Sigmoid colon (tissue), 7 donors: ENCODE measurements around the gene ELMO1. TPM values are rescaled to one million over a fixed set of nuclear protein-coding genes. Genes with fewer than 3 reads are reported as not detected.

Experiments
- DNase-seq: peaks from one replicate; pipeline ENCODE4 v3.0.0-alpha.2; 2019
- H3K27ac ChIP-seq, 4 donors: fragments of 200-600 bp; sonication (generic); one replicate each; pipeline ENCODE4 v1.5.1; 2016 to 2019; ENCODE audit warnings: mild to moderate bottlenecking in 1 of 4
- H3K27me3 ChIP-seq, 3 donors: fragments of 200-600 bp; sonication (generic); one replicate each; pipeline ENCODE4 v1.5.1; 2019; ENCODE audit warnings: mild to moderate bottlenecking in 1 of 3
- H3K36me3 ChIP-seq, 4 donors: fragments of 200-600 bp; sonication (generic); one replicate each; pipeline ENCODE4 v1.5.1; 2016 to 2019
- H3K4me1 ChIP-seq, 4 donors: fragments of 200-600 bp; sonication (generic); one replicate each; pipeline ENCODE4 v1.5.1; 2017 to 2019
- H3K4me3 ChIP-seq, 4 donors: fragments of 200-600 bp; sonication (generic); one replicate each; pipeline ENCODE4 v1.5.1; 2017 to 2019; ENCODE audit warnings: mild to moderate bottlenecking in 2 of 4, moderate library complexity in 1 of 4
- H3K9me3 ChIP-seq, 4 donors: fragments of 200-600 bp in 3 of 4; sonication (generic) in 3 of 4; one replicate each; pipeline versions ENCODE4 v1.5.1 to v1.6.1; 2013 to 2019
- EP300 ChIP-seq, 4 donors: sonication (generic); formaldehyde crosslinking; IDR thresholded peaks; one replicate each; pipeline ENCODE4 v1.6.1; 2017; ENCODE audit warnings: antibody characterized with exemption in 4 of 4
- POLR2A ChIP-seq, 2 donors: fragments of 450-650 bp; IDR thresholded peaks; one replicate each; pipeline ENCODE4 v1.6.1; 2016; ENCODE audit warnings: antibody characterized with exemption in 2 of 2, mild to moderate bottlenecking in 2 of 2, moderate library complexity in 2 of 2
- POLR2AphosphoS5 ChIP-seq, 4 donors: sonication (generic); formaldehyde crosslinking; IDR thresholded peaks; one replicate each; pipeline ENCODE4 v1.6.1; 2017; ENCODE audit warnings: antibody characterized with exemption in 4 of 4
- WGBS, 2 donors: extraction: QIAGEN DNeasy Blood & Tissue Kit; methylation state at CpG; one replicate each; pipeline ENCODE4 v1.1.7; 2013; 5-methylcytosine and 5-hydroxymethylcytosine counted together
- intact Hi-C: fragments of 100-400 bp; cut with DNase I; formaldehyde crosslinking; loops from one replicate; pipeline ENCODE4 v1.15.1; 2023
- polyA plus RNA-seq, 3 donors: library from polyadenylated mRNA; stranded (reverse); fragments of 200-250 nt; gene quantifications; one replicate each; pipeline ENCODE4 v1.2.3, GENCODE V29; 2013
- total RNA-seq, 4 donors: library from RNA; depleted of rRNA; stranded (reverse); fragments of >200 nt; gene quantifications; one replicate each; pipeline ENCODE4 v1.1.0, GENCODE V29; 2016
- TF ChIP-seq, protein P1 (sequence below), 4 experiments: fragments of 450-650 bp in 3 of 4; fragments of 200-600 bp in 1 of 4; IDR thresholded peaks; one replicate each; pipeline ENCODE4 v1.5.1; 2016 to 2019; ENCODE audit warnings: antibody characterized with exemption in 4 of 4, mild to moderate bottlenecking in 3 of 4, moderate library complexity in 2 of 4
- donor health status: healthy with polysubstance abuse.
- donor health status: Bipolar disorder and iron deficiency.
- donor health status: healthy.

ELMO1 gene
- total and polyA plus RNA-seq, 7 donors: 2.3 to 63.1 (median 33.9) TPM

DNA sequence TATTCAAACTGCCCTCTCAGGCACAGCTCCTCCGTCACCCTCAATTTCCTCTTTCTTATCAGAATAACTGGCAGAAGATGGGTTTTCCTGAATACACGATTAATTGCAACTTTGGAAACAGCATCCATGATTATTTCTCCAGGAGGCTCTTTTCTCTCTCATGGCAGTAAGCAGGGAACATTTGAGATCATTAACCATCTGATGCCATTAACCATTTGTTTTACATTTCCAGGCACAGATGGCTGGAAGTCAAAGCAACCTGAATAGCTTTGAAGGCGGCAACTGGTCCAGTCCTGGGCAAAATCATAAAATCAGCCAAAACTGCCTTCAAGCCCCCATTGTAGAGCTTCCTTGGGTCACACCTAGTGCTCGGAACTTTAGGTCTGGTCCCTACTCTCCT lies 434.9 kb downstream of the ELMO1 start:
- intact Hi-C loops: no loop called here
- 83 to 87% methylated on average over 4 of the region's 4 CpGs for WGBS, 2 donors
- TF ChIP-seq POLR2A (IDR thresholded peaks at IDR 0.05) (no peak), EP300 (IDR thresholded peaks at IDR 0.05) (no peak), POLR2AphosphoS5 (IDR thresholded peaks at IDR 0.05) (no peak)
- TF ChIP-seq, protein P1, sequence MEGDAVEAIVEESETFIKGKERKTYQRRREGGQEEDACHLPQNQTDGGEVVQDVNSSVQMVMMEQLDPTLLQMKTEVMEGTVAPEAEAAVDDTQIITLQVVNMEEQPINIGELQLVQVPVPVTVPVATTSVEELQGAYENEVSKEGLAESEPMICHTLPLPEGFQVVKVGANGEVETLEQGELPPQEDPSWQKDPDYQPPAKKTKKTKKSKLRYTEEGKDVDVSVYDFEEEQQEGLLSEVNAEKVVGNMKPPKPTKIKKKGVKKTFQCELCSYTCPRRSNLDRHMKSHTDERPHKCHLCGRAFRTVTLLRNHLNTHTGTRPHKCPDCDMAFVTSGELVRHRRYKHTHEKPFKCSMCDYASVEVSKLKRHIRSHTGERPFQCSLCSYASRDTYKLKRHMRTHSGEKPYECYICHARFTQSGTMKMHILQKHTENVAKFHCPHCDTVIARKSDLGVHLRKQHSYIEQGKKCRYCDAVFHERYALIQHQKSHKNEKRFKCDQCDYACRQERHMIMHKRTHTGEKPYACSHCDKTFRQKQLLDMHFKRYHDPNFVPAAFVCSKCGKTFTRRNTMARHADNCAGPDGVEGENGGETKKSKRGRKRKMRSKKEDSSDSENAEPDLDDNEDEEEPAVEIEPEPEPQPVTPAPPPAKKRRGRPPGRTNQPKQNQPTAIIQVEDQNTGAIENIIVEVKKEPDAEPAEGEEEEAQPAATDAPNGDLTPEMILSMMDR (IDR thresholded peaks at IDR 0.05): no peak
- no peak for DNase-seq
- no peaks in the 10 kb centered on the region for H3K27me3 ChIP-seq
- H3K4me1 ChIP-seq: peaks cover 0 to 5% (median 2%) of the 10 kb centered on the region in 4 donors
- H3K36me3 ChIP-seq: no peaks in the 10 kb centered on the region
- H3K9me3 ChIP-seq: no peaks in the 10 kb centered on the region
- H3K27ac ChIP-seq: no peak overlapping the region
- H3K4me3 ChIP-seq: no peak overlapping the region

- Histone ChIP-seq H3K27me3 (no peaks in the 10 kb centered on the region), H3K27ac (no peak overlapping the region), H3K4me1 (peaks cover 0 to 5% (median 2%) of the 10 kb centered on the region in 4 donors), H3K36me3 (no peaks in the 10 kb centered on the region), H3K9me3 (no peaks in the 10 kb centered on the region), H3K4me3 (no peak overlapping the region)
- DNase-seq: no peak
- TF ChIP-seq EP300 (IDR thresholded peaks at IDR 0.05): no peak
- TF ChIP-seq, protein P1 (IDR thresholded peaks at IDR 0.05): no peak
- no peak for TF ChIP-seq POLR2A (IDR thresholded peaks at IDR 0.05)
- TF ChIP-seq POLR2AphosphoS5 (IDR thresholded peaks at IDR 0.05): no peak
- intact Hi-C loops: no loop called here
- WGBS, 2 donors: 96% methylated on average over 3 of the region's 3 CpGs
Measured at GRCh38 chr7:37011151-37011890, 437.3 kb downstream of the ELMO1 start.

DNA sequence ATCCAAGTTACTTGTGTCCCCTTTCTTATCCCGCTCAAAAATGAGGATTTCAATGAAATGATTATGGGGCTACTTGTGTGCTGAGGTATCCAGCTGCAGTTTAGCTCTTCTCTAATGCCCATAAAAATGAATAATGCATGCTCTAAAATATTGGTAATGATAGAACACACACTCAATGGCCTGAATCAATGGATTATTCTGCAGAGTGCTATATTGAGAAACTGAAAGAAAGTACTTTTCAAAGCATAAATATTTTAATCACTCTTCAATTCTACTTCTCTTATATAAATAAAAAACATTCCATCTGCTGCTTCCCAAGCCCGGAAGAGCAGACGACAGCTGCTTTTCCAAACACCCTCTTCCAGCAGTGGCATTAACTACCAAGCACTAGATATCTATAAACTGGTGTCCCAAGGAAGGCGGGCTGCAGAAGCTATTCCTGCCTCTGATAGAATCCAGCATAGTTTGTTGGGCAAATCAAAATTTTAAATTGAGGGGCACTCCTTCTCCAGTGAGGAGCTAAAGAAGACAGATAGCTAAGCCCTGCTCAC lies 439.5 kb downstream of the ELMO1 start:
- H3K27ac ChIP-seq: no peak overlapping the region
- no peak overlapping the region for H3K4me3 ChIP-seq
- no peaks in the 10 kb centered on the region for H3K36me3 ChIP-seq
- H3K4me1 ChIP-seq: peaks cover 0 to 5% (median 2%) of the 10 kb centered on the region in 4 donors
- DNase-seq: no peak
- TF ChIP-seq POLR2AphosphoS5 (IDR thresholded peaks at IDR 0.05): no peak
- TF ChIP-seq EP300 (IDR thresholded peaks at IDR 0.05): no peak
- no peaks in the 10 kb centered on the region for H3K9me3 ChIP-seq
- intact Hi-C loops: no loop called here
- 75 to 80% methylated on average over 4 of the region's 4 CpGs for WGBS, 2 donors
- H3K27me3 ChIP-seq: no peaks in the 10 kb centered on the region

GRCh38 chr7:37007691-37008090 lies 441.0 kb downstream of the ELMO1 start:
- Histone ChIP-seq H3K27me3 (no peaks in the 10 kb centered on the region), H3K9me3 (no peaks in the 10 kb centered on the region), H3K4me3 (no peak overlapping the region), H3K4me1 (peaks cover 0 to 5% (median 2%) of the 10 kb centered on the region in 4 donors), H3K27ac (no peak overlapping the region), H3K36me3 (no peaks in the 10 kb centered on the region)
- no peak for TF ChIP-seq EP300 (IDR thresholded peaks at IDR 0.05)
- no peak for TF ChIP-seq POLR2AphosphoS5 (IDR thresholded peaks at IDR 0.05)
- no peak for TF ChIP-seq POLR2A (IDR thresholded peaks at IDR 0.05)
- TF ChIP-seq, protein P1 (IDR thresholded peaks at IDR 0.05): no peak
- 92 to 96% methylated on average over 3 of the region's 3 CpGs for WGBS, 2 donors
- intact Hi-C loops: no loop called here
- DNase-seq: no peak

DNA sequence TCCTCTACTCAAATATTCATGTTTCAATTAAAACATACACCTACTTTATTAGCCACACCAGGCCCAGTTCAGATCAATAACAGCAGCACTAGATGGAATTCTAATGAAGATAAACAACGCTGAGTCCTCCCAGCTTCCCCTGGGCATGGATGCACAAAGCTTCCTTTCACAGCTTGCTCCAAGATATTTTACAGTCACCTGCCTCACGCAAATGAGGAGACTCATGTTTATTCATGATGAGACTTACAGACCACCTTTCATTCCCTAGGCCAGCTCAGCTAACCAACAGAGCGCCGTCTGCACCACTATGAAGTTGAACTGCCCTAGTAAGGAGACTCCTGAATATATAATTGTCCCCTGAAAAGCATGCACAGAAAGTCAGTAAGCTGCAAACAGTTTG lies 441.4 kb downstream of the ELMO1 start:
- H3K4me3 ChIP-seq: no peak overlapping the region
- TF ChIP-seq POLR2AphosphoS5 (IDR thresholded peaks at IDR 0.05) (no peak), EP300 (IDR thresholded peaks at IDR 0.05) (no peak), POLR2A (IDR thresholded peaks at IDR 0.05) (no peak)
- TF ChIP-seq, protein P1 (IDR thresholded peaks at IDR 0.05): no peak
- H3K9me3 ChIP-seq: no peaks in the 10 kb centered on the region
- WGBS, 2 donors: 94 to 95% methylated on average over 4 of the region's 4 CpGs
- H3K27me3 ChIP-seq: no peaks in the 10 kb centered on the region
- H3K4me1 ChIP-seq: peaks cover 0 to 5% (median 2%) of the 10 kb centered on the region in 4 donors
- no peak for DNase-seq
- H3K36me3 ChIP-seq: no peaks in the 10 kb centered on the region
- intact Hi-C loops: no loop called here
- H3K27ac ChIP-seq: no peak overlapping the region
